H1 (cell line): ENCODE measurements around the gene HID1.
A peak's percentile ranks its signal among the peaks of the same experiment; 100 is the strongest.

Experiments
- CTCF ChIP-seq, 3 experiments: IDR thresholded peaks; 1 replicate in 2 of 3; 2 replicates in 1 of 3; pipeline versions ENCODE4 v1.5.1 to v1.6.1; 2011; ENCODE audit warnings: low read length in 3 of 3, mild to moderate bottlenecking in 3 of 3, inconsistent platforms in 2 of 3, low read depth in 1 of 3, moderate library complexity in 1 of 3; ENCODE audit not compliant: insufficient read depth in 1 of 3; ENCODE audit errors: control extremely low read depth in 1 of 3
- EZH2 ChIP-seq: fragments of 200-600 bp; sonication (generic); IDR thresholded peaks from 2 replicates; pipeline ENCODE4 v1.7.1; 2012; ENCODE audit warnings: low read depth, mild to moderate bottlenecking, moderate library complexity, low read length, inconsistent platforms; ENCODE audit not compliant: severe bottlenecking
- HDAC2 ChIP-seq, 2 experiments: fragments of 300-600 bp in 1 of 2; sonication (generic) in 1 of 2; IDR thresholded peaks; 2 replicates each; pipeline ENCODE4 v1.6.1; 2011 to 2012; ENCODE audit warnings: low read depth in 2 of 2, low read length in 2 of 2, mild to moderate bottlenecking in 2 of 2, moderate library complexity in 2 of 2, borderline replicate concordance in 1 of 2, inconsistent platforms in 1 of 2
- NANOG ChIP-seq: IDR thresholded peaks from 2 replicates; pipeline ENCODE4 v1.6.1; 2011; ENCODE audit warnings: low read length, low read depth, mild to moderate bottlenecking, inconsistent platforms; ENCODE audit not compliant: insufficient read depth, poor library complexity, severe bottlenecking
- POLR2A ChIP-seq, 2 experiments: IDR thresholded peaks; 1 replicate in 1 of 2; 2 replicates in 1 of 2; pipeline ENCODE4 v1.6.1; 2011; ENCODE audit warnings: low read depth in 2 of 2, low read length in 2 of 2, mild to moderate bottlenecking in 2 of 2; ENCODE audit errors: control extremely low read depth in 1 of 2
- POLR2AphosphoS5 ChIP-seq: IDR thresholded peaks from 2 replicates; pipeline ENCODE4 v1.6.1; 2011; ENCODE audit warnings: low read depth, low read length
- RAD21 ChIP-seq, 2 experiments: IDR thresholded peaks in 1 of 2; conservative IDR thresholded peaks in 1 of 2; 2 replicates each; pipeline ENCODE4 v1.6.1; 2011; ENCODE audit warnings: low read depth in 2 of 2, low read length in 2 of 2, improper control_type of control experiment in 1 of 2, inconsistent platforms in 1 of 2, mild to moderate bottlenecking in 1 of 2, moderate library complexity in 1 of 2
- TAF1 ChIP-seq: IDR thresholded peaks from 2 replicates; pipeline ENCODE4 v1.6.1; 2011; ENCODE audit warnings: mild to moderate bottlenecking, low read depth, low read length
- TCF12 ChIP-seq: IDR thresholded peaks from 2 replicates; pipeline ENCODE4 v1.6.1; 2011; ENCODE audit warnings: low read depth, mild to moderate bottlenecking, low read length
- ZNF274 ChIP-seq: IDR thresholded peaks from 2 replicates; pipeline ENCODE4 v1.7.0; 2012; ENCODE audit warnings: low read length, borderline replicate concordance; ENCODE audit errors: extremely low read depth

DNA sequence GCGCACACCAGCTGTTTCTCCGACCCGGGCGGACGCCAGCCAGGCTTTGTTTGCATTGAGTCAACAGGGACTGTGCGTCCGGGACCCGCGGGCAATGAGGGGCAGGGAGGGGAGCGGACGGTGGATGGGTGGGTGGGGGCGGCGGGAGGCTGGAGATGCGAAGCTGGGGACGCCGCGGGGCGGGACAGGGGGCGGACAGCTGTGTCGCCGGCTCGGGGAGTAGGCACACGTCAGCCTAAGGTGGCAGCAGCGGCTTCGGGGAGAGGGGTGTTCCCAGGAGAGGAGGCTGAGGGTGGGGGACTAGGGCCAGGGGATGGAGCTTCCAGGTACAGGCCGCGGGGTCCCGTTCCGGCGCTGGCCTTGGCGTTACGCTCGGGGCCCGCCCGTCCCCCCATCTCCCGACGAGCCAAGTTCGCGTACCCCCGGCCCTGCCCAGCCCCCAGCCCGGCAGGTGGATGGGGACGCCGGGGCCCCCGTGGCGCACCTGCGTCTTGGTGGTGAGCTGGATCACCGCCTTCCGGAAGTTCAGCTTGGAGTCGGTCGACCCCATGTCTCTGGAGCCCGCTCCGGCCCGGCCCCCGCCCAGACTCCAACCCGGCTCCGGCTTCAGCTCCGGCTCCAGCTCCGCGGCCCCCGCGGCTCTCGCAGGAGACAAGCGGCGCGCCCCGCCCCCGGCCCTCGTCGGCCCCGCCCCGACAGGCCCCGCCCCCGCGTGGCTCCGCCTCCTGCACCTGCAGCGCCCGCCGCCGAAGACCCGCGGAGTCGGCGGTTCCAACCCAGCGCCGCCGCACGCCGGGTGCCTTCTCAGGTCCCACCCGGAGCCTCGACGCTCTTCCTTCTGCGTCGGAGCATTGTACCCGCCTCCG, at the start of gene HID1:
- TF ChIP-seq POLR2AphosphoS5 (no peak), NANOG (no peak), HDAC2 (IDR thresholded peaks at IDR 0.05; ENCODE audit: borderline replicate concordance in 1 of 2, low read depth in 2 of 2, low read length in 2 of 2) (no peak), EZH2 (no peak), POLR2A (IDR thresholded peaks at IDR 0.05; ENCODE audit: control extremely low read depth in 1 of 2, low read depth in 2 of 2, low read length in 2 of 2) (no peak), RAD21 (IDR thresholded peaks at IDR 0.05 in 1 of 2, conservative IDR thresholded peaks at IDR 0.05 in 1 of 2; ENCODE audit: low read depth in 2 of 2, low read length in 2 of 2) (no peak), TCF12 (no peak), ZNF274 (no peak), TAF1 (0 out of 2 replicates have a peak, but pooled peaks have one; percentile 31), CTCF (IDR thresholded peaks at IDR 0.05; ENCODE audit: control extremely low read depth in 1 of 3, insufficient read depth in 1 of 3, low read depth in 1 of 3, low read length in 3 of 3) (no peak)
